Astrocyte of the hippocampus (primary cell): Measurements from ENCODE around the gene PAX3.

Source experiments
- DNase-seq: peaks from one replicate; pipeline ENCODE4 v3.0.0; 2011; ENCODE audit warnings: low read depth, low spot score

Gene PAX3

GRCh38 chr2:222310747-222311318, 12.0 kb upstream of the PAX3 start:
- no peak for DNase-seq

DNA sequence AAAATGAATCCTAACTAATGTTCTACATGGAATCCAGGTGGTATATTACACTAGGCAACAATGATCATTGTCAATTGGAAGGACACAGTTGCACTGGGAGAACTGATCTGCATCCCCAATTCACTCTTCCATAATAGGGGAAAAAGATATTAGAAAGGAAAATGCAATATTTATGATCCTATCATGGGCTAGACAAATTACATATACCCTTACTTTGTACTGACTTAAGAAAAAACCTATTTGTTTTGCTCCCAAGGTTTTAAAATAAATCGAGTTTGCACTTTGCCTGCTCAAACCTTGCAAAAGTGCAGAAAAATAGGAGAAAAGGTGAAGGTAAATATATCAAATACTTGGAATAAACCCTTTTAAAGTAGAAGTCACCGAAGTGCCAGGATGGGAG, 11.0 kb upstream of the PAX3 start:
- no peak for DNase-seq

- DNase-seq: no peak
Observed at GRCh38 chr2:222309361-222309760, 10.6 kb upstream of the PAX3 start.

- no peak for DNase-seq
Observed at GRCh38 chr2:222307978-222308730, 9.4 kb upstream of the PAX3 start.

GRCh38 chr2:222307143-222307756, 8.5 kb upstream of the PAX3 start:
- DNase-seq: no peak

DNA sequence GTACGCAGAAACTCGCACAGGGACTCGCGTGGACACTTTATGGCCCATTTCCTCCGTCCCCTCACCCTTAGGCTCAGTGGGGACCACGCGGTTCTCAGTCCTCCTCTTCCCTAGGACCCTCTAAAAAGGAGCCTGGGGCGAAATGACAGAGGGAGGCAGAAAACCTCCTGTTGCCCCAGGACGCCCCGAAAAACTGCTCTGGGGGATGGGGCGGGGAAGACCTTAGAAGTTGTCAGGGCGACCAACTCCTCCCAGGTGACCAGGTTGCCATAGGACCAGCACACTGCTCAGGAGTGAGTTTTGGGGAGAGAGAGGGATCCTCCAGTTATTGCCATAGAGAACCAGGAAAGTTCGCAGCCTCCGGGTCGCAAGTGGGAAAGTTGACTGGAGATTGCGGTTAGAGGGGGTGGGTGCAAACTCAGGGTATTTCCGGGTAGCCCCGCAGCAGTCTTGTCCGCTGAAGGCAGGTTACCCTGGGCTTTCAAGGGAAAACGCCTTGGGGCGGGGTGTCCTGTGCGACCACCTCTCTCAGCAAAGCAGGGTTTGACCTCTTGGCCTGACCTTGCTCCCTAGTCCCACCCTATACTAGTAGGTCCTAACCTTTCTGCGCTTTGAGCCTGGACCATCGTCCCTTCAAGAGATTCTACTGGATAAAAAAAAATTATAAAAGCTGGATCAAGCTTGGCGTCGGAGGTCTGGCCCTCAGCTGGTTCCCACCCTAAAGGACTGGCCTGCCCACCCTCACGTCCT, 7.8 kb upstream of the PAX3 start:
- no peak for DNase-seq

DNA sequence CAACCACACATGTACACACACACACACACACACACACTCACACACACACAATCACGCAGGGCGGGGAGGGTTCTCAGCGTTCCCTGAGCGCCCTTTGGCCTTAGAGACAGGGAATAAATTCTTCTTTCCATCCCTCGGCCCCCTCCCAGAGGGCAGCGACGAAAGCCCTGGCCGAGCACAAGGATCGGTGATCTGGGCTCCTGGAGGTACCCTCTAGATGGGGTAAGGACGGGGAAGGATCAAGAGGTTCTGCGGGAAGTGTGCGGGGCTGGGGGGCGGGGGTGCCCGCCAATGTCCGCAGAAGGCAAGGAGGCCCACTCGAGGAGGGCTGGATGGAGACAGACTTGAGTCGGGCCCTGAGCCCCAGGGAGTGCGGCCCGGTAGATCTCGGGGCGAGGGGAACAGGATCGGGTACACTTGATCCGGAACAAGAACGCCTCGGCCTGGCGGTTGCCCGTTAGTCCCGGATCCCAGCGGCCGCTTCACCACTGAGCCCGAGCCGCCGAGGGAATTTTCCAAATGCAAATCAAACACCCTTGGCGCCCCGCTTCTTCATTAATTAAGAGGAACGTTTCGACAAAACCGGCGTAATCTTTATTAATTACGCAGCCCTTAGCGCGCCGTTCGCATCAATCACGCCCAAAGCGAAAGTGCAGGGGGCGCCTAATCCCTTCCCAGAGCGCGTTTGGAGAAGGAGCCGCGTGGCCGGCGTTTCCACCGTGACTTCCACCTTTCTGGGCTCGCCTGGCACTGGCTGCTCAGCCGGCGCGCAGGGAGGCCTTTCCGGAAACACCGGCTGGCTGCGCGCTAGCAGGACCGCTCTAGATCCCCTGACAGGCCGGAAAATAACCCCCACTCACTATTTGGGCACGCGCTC, 7.0 kb upstream of the PAX3 start:
- no peak for DNase-seq

- no peak for DNase-seq
Observed at GRCh38 chr2:222304737-222305515, 6.1 kb upstream of the PAX3 start.

DNA sequence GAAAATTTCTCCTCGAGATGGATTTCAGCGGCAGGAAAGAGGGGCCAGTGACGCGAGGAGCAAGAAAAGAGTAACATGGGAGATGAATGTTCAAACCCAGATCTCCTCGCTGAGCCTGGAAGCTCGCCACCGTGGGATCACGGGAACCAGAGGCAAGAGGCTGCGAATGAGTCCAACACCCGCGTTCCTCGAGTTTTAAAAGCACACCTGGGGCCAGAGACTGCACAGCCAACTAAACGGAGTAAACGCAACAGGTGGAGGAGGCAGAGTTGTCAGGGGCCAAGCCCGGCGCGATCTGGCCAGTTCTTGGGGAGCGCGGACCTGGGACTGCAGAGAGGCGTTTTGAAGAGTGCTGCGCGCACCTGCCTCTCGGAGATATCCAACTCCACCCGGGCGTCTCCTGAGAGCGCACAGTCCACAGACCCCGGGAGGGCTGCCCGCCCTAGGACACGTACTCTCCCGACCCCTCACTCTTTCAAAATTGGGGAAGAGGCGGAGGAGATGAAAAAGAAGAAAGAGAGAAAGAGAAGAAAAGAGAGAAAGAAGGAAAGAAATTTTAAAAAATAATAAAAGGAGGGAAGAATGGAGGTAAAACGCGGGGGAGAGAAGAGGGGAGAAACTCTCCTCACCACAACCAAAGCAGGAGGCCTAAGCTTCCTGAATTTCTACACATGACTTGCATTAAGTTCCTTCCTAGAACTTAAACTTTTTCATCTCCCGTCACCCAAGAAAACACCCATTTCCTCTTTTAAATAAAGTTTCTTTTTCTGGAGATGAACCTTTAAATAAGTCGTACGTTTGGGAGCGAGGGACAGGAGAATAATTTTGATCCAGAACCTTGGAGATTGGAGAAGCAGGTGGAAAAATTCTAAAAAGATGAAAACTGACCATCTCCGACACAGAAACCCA, 5.3 kb upstream of the PAX3 start:
- DNase-seq: no peak

DNA sequence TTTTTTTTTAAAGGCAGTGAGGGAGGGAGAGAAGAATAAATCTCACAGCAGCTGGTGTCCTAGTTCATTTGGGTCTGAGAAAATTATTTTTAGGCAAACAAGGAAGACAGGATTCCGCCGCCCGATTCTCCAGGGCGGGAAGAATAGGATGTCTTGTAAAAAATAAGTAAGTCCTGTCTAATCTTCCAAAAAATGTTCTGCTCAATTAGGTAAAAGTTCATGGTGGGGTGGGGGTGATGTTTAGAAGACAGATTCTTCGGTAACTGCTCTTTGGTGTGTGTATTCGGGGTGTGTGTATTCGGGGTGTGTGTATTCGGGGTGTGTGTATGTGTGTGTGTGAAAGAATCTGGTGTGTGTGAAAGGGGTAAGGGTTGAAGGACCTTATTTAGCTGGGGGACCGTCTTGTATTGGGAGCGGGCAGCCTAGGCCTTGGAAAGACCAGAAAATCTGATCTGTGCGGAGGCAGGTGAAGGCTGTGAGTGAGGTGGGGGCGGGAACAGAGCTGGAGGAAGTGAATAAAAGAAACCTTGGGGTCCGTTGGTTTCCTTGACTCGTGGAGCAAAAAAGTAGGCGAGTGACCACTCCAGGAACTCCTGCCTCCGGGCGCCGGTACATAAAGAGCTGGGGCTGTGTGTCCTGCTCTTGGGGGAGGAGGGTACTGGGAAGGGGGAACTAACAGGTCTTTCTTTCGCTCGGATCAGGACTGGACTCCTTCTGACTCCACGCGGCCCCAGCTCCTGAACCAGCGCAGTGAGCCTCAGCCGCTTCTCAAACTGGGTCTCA, 4.4 kb upstream of the PAX3 start:
- no peak for DNase-seq

GRCh38 chr2:222302178-222303018, 3.6 kb upstream of the PAX3 start:
- no peak for DNase-seq

DNA sequence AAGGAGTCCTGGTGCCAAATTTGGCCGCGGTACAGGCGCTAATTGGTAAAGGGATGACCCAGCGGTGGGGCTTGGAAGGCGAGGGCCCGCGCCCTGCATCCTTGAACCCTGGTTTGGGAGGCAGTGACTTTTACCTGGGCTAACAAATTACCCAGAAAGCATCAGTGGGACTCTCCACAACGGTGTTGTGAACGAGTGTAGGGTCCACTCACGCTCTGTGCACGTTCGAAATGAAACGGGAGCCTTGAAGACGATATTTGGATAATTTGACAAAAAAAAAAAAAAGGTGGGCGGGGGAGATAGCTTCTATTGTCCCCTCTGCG, 3.0 kb upstream of the PAX3 start:
- DNase-seq: no peak

- DNase-seq: no peak
Observed at GRCh38 chr2:222301053-222301795, 2.4 kb upstream of the PAX3 start.

- DNase-seq: no peak
Observed at GRCh38 chr2:222300726-222301052, 1.9 kb upstream of the PAX3 start.

GRCh38 chr2:222299906-222300725, 1.3 kb upstream of the PAX3 start:
- no peak for DNase-seq

GRCh38 chr2:222298001-222298310, 842 bp downstream of the PAX3 start:
- no peak for DNase-seq

- DNase-seq: no peak
Observed at GRCh38 chr2:222297600-222297935, 1.2 kb downstream of the PAX3 start.
